ENCODE data around the gene GRIN2C.

Gene GRIN2C

DNA sequence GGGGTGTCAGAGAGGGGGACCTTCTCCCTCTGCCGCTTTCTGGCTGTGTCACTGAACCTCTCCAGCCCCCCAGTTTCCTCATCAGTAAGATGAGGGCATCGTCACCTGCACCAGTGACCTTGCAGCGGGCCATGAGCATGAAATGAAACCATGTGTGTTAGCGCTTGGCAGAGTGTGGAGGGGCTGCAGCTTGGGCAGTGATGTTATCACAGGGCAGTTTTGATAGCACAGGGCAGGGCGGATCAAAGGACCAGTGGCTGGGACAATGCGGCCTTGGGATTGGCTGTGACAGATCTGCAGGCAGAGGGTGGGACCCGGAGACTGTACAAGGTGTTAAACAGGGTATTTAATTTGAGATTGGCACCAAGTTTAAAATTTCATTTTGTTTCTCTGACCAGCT lies 44.6 kb downstream of the GRIN2C start:
- no peak overlapping the region for H3K4me3 ChIP-seq (ENCODE audit: low read depth, low read length)
- TF ChIP-seq, protein P1, sequence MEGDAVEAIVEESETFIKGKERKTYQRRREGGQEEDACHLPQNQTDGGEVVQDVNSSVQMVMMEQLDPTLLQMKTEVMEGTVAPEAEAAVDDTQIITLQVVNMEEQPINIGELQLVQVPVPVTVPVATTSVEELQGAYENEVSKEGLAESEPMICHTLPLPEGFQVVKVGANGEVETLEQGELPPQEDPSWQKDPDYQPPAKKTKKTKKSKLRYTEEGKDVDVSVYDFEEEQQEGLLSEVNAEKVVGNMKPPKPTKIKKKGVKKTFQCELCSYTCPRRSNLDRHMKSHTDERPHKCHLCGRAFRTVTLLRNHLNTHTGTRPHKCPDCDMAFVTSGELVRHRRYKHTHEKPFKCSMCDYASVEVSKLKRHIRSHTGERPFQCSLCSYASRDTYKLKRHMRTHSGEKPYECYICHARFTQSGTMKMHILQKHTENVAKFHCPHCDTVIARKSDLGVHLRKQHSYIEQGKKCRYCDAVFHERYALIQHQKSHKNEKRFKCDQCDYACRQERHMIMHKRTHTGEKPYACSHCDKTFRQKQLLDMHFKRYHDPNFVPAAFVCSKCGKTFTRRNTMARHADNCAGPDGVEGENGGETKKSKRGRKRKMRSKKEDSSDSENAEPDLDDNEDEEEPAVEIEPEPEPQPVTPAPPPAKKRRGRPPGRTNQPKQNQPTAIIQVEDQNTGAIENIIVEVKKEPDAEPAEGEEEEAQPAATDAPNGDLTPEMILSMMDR (IDR thresholded peaks at IDR 0.05; ENCODE audit: low read depth, low read length) = no peak

DNA sequence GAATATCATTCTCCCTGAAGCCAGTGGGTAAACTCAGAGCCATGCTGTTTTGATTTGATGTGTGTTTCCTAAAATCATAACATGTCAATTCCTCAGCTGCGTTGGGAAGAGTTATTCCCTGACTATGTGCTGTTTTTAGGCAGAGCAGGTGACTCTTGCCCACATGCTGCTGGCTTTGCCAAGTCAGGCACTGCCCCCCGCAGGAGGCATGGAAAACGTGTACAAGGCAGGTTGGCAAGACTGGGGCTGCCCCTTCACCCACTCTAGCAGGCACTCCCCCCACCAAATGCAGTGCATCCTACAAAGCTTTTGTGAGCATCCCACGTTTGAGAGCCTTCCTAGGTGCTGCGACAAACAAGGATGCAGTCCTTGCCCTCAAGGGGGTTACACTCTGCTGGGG lies 45.2 kb downstream of the GRIN2C start:
- no peak overlapping the region for H3K4me3 ChIP-seq (ENCODE audit: low read depth, low read length)
- TF ChIP-seq, protein P1 (IDR thresholded peaks at IDR 0.05; ENCODE audit: low read depth, low read length) = no peak

DNA sequence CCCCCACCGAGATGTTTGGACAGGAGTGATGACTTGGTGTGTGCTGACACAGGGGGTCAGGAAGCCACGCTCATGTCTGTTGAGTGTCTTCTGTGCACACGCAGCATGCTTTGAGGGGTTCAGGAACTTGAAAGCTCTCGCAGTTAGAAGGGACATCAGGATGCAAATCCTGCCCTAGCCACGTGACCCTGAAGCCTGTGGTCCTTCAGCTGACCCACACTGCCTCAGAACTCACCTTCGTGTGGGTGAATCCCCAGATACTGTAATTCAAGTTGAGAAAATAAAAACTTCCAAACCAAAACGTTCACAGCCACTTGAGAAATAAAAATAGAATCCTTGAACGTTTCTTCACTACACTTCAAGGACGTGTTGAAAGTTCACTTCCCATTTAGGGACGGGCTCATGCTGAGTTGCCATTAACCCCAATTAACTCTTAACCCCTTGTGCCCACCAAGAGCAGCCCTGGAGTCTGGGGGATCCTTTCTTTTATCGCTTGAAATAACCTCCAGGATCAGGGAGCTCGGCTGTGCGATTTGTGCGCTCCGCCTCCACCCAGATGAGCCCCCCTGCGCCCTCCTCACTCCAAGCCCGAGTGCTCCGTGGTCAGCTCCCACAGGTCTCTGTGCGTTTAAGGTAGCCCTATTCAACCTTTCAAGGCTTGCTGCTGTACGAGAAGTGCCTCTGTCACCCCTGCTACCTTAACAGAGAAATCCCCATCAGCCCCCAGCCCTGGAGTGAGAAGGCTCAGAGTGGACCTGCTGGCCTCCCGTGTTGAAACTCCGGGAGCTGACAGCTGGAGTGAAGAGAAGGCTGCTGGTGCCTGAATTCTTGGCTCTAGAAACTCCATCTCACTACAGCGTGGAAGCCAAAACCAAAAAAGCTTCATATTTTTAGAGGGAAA lies 47.3 kb downstream of the GRIN2C start:
- TF ChIP-seq, protein P1 (IDR thresholded peaks at IDR 0.05; ENCODE audit: low read depth, low read length) = no peak
- H3K4me3 ChIP-seq (ENCODE audit: low read depth, low read length) = no peak overlapping the region

DNA sequence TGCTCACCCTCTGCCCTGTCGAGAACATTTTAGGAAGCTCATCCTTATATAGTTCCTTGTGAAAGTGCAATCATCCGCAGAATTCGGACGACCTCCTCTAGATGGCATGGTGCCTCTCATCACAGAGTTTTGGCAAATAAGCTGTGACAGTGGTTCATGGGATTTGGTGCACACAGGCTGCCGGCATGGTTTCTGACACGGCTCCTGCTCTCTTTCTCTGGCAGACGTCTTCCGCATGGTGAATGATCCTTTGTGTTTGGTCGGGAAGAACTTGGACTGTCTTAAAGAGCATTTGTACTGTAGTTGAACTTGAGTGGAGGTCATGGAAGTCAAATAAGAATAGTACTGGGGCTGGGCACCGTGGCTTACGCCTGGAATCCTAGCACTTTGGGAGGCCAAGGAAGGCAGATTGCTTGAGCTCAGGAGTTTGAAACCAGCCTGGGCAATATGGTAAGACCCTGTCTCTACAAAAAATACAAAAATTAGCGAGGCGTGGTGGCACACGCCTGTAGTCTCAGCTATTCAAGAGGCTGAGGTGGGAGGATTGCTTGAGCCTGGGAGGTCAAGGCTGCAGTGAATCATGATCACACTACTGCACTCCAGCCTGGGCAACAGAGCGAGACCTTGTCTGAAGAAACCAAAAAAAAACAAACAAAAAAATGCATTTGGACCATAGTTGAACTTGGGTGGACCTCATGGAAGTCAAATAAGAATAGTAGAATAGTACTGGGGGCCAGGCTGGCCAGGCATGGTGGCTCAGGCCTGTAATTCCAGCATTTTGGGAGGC lies 48.8 kb downstream of the GRIN2C start:
- TF ChIP-seq, protein P1 (IDR thresholded peaks at IDR 0.05; ENCODE audit: low read depth, low read length) = no peak
- H3K4me3 ChIP-seq (ENCODE audit: low read depth, low read length) = no peak overlapping the region

DNA sequence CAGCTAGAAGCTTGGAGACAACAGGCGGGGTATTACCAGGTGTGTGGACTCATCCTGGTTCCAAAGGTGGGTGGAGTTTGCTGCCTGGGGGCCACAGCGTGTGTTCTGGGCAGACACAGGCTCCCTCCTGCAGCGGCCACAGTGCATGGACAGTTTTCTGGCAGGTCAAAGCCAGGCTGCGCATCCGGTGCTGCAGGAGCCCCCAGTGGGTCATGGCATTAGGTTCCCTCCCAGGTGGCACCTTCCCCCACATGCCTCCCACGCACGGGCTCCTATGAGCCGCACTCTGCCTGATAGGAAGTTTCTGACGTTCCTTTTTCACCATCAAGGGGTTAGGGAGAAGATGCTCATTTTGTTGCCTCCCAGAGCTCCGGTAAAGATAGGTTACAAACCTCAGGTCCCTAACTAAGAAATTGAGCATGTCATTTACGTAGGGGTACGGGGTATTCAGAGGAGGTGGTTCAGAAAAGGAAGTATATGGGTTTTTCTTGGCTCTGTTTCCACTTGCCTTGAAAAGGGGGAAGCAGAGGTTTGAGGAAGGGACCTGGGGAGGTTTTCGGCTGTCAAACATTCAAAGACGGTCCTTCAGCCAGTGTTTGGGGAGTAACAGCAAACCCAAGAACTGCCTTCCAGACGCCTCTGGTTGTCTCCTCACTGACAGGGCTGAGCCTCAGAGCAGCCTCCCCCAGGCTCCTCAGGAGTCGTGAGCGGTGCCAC lies 50.8 kb downstream of the GRIN2C start:
- H3K4me3 ChIP-seq (ENCODE audit: low read depth, low read length) = no peak overlapping the region
- TF ChIP-seq, protein P1 (IDR thresholded peaks at IDR 0.05; ENCODE audit: low read depth, low read length) = no peak

DNA sequence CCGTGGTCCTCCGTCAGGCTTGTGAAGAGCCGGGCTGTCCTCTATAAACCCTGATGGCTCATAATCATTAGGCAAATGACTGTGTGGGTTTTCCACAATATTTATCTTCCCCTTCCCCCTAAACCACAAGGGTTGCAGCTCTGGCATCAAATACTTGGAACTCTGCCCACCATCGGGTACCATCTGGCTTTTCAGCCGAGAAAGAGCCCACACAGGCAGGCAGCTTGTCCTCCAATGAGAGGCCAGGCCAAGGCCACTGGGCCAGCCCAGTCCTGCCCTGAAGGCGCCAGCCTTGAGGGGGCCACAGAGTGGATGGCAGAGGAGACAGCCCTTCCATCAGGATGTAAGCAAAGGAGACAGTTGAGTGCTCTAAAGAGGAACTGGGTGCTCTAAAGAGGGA lies 51.8 kb downstream of the GRIN2C start:
- TF ChIP-seq, protein P1 (IDR thresholded peaks at IDR 0.05; ENCODE audit: low read depth, low read length) = no peak
- H3K4me3 ChIP-seq (ENCODE audit: low read depth, low read length) = no peak overlapping the region
